ENCODE measurements around the gene BCOR. TPM values are rescaled to one million over a fixed set of nuclear protein-coding genes. Genes with fewer than 3 reads are reported as not detected.

Gene BCOR
- total RNA-seq, 1 experiment from 2014 or later = 0.68 TPM

GRCh38 chrX:40007756-40008705 lies 89.7 kb downstream of the BCOR start:
- CTCF ChIA-PET = no interaction called here
- Histone ChIP-seq H4K20me1 (ENCODE audit: insufficient read depth) (no peaks in the 10 kb centered on the region), H3K4me3 (no peak overlapping the region), H3K27ac (no peak overlapping the region), H3K9me3 (ENCODE audit: insufficient read depth, low read depth) (no peaks in the 10 kb centered on the region), H3K9me2 (ENCODE audit: insufficient read depth) (no peaks in the 10 kb centered on the region), H3F3A (ENCODE audit: insufficient read depth, low read depth) (no peaks in the 10 kb centered on the region), H2AFZ (no peak overlapping the region), H3K4me2 (no peak overlapping the region), H3K79me2 (ENCODE audit: low read depth) (no peaks in the 10 kb centered on the region), H3K4me1 (replicated peaks; ENCODE audit: insufficient read depth) (no peaks in the 10 kb centered on the region), H3K36me3 (ENCODE audit: low read depth) (no peaks in the 10 kb centered on the region), H3K27me3 (ENCODE audit: insufficient read depth, low read depth) (no peaks in the 10 kb centered on the region)
- no TSS peak for BruUV-seq (replicated peaks)
- POLR2A ChIA-PET (ENCODE audit: unreplicated experiment) = no interaction called here
- TF ChIP-seq EZH2 (IDR thresholded peaks at IDR 0.05; ENCODE audit: low read depth) = no peak
- no peak for TF ChIP-seq CTCF (conservative IDR thresholded peaks at IDR 0.05)
- intact Hi-C loops (cut with micrococcal nuclease; ENCODE audit: unreplicated experiment) = no loop called here
- no peak for DNase-seq

GRCh38 chrX:40007131-40007755 lies 90.5 kb downstream of the BCOR start:
- Histone ChIP-seq H2AFZ (no peak overlapping the region), H3F3A (ENCODE audit: insufficient read depth, low read depth) (no peaks in the 10 kb centered on the region), H3K4me3 (no peak overlapping the region), H3K27me3 (ENCODE audit: insufficient read depth, low read depth) (no peaks in the 10 kb centered on the region), H4K20me1 (ENCODE audit: insufficient read depth) (no peaks in the 10 kb centered on the region), H3K9me3 (ENCODE audit: insufficient read depth, low read depth) (no peaks in the 10 kb centered on the region), H3K79me2 (ENCODE audit: low read depth) (no peaks in the 10 kb centered on the region), H3K4me2 (no peak overlapping the region), H3K27ac (no peak overlapping the region), H3K9me2 (ENCODE audit: insufficient read depth) (no peaks in the 10 kb centered on the region), H3K36me3 (ENCODE audit: low read depth) (no peaks in the 10 kb centered on the region), H3K4me1 (replicated peaks; ENCODE audit: insufficient read depth) (no peaks in the 10 kb centered on the region)
- no peak for DNase-seq
- no TSS peak for BruUV-seq (replicated peaks)
- ChIA-PET POLR2A (ENCODE audit: unreplicated experiment) (no interaction called here), CTCF (no interaction called here)
- intact Hi-C loops (cut with micrococcal nuclease; ENCODE audit: unreplicated experiment) = no loop called here
- TF ChIP-seq EZH2 (IDR thresholded peaks at IDR 0.05; ENCODE audit: low read depth) (no peak), CTCF (conservative IDR thresholded peaks at IDR 0.05) (no peak)

- ChIA-PET POLR2A (ENCODE audit: unreplicated experiment) (no interaction called here), CTCF (no interaction called here)
- Histone ChIP-seq H3K79me2 (ENCODE audit: low read depth) (no peaks in the 10 kb centered on the region), H3F3A (ENCODE audit: insufficient read depth, low read depth) (no peaks in the 10 kb centered on the region), H4K20me1 (ENCODE audit: insufficient read depth) (no peaks in the 10 kb centered on the region), H3K4me3 (no peak overlapping the region), H3K36me3 (ENCODE audit: low read depth) (no peaks in the 10 kb centered on the region), H3K9me3 (ENCODE audit: insufficient read depth, low read depth) (no peaks in the 10 kb centered on the region), H2AFZ (no peak overlapping the region), H3K4me1 (replicated peaks; ENCODE audit: insufficient read depth) (no peaks in the 10 kb centered on the region), H3K9me2 (ENCODE audit: insufficient read depth) (no peaks in the 10 kb centered on the region), H3K27ac (no peak overlapping the region), H3K27me3 (ENCODE audit: insufficient read depth, low read depth) (no peaks in the 10 kb centered on the region), H3K4me2 (no peak overlapping the region)
- no TSS peak for BruUV-seq (replicated peaks)
- TF ChIP-seq EZH2 (IDR thresholded peaks at IDR 0.05; ENCODE audit: low read depth) (no peak), CTCF (conservative IDR thresholded peaks at IDR 0.05) (no peak)
- intact Hi-C loops (cut with micrococcal nuclease; ENCODE audit: unreplicated experiment) = no loop called here
- DNase-seq = no peak
Measured at GRCh38 chrX:40006106-40007017, 91.4 kb downstream of the BCOR start.

All from PC-9 (cell line).